B cell (primary cell): ENCODE measurements around the gene TLX2. TPM values are rescaled to one million over a fixed set of nuclear protein-coding genes. Genes with fewer than 3 reads are reported as not detected.

Experiments
- ATAC-seq: fragments of 200-7000 bp; cut with Tn5 transposase; one replicate; pipeline ENCODE4 v1.10.0; 2021; ENCODE audit warnings: low read depth, mild to moderate bottlenecking, moderate number of reproducible peaks, moderate library complexity
- CTCF ChIA-PET: fragments of 350-600 bp; sonication (Branson Sonifier 250); formaldehyde crosslinking; loops from one replicate; lab custom pipeline; 2021; ENCODE audit warnings: antibody characterized with exemption, inconsistent platforms; lab: Charles Lee
- POLR2A ChIA-PET: fragments of 350-600 bp; sonication (Branson Sonifier 250); formaldehyde crosslinking; loops from one replicate; lab custom pipeline; 2021; ENCODE audit warnings: antibody characterized with exemption; lab: Charles Lee
- DNase-seq: peaks from one replicate; pipeline ENCODE4 v3.0.0; 2013
- H2AFZ ChIP-seq: 2 replicates; pipeline ENCODE4 v1.6.1; 2012; ENCODE audit warnings: mild to moderate bottlenecking, low read depth, low read length; ENCODE audit not compliant: insufficient read depth, poor library complexity, severe bottlenecking
- H3K27ac ChIP-seq, 2 donors: 1 replicate in 1 of 2; 2 replicates in 1 of 2; pipeline ENCODE4 v1.5.1; 2012 to 2013; ENCODE audit warnings: low read length in 2 of 2, mild to moderate bottlenecking in 2 of 2, moderate library complexity in 1 of 2
- H3K27me3 ChIP-seq, 4 experiments: fragments of 200-600 bp in 1 of 4; sonication (generic) in 1 of 4; replicated peaks in 1 of 4; 1 replicate in 2 of 4; 2 replicates in 2 of 4; pipeline versions ENCODE4 v1.6.1 to v1.7.0; 2013 to 2016; ENCODE audit warnings: low read length in 3 of 4, mild to moderate bottlenecking in 2 of 4, mixed read lengths in 1 of 4, moderate library complexity in 1 of 4; ENCODE audit not compliant: insufficient read depth in 4 of 4, control insufficient read depth in 3 of 4; ENCODE audit errors: control extremely low read depth in 1 of 4
- H3K36me3 ChIP-seq, 2 experiments: replicated peaks in 1 of 2; 1 replicate in 1 of 2; 2 replicates in 1 of 2; pipeline versions ENCODE4 v1.6.1 to v1.7.1; 2013; ENCODE audit warnings: low read length in 1 of 2; ENCODE audit not compliant: insufficient read depth in 2 of 2, control insufficient read depth in 1 of 2; ENCODE audit errors: control extremely low read depth in 1 of 2, extremely low read depth in 1 of 2
- H3K4me1 ChIP-seq, 2 donors: fragments of 200-600 bp in 1 of 2; sonication (generic) in 1 of 2; 1 replicate in 1 of 2; 2 replicates in 1 of 2; pipeline versions ENCODE4 v1.5.1 to v1.6.1; 2013 to 2017; ENCODE audit warnings: low read length in 2 of 2; ENCODE audit not compliant: control insufficient read depth in 2 of 2, insufficient read depth in 2 of 2
- H3K4me2 ChIP-seq: replicated peaks from 2 replicates; pipeline ENCODE3; 2012; ENCODE audit warnings: mild to moderate bottlenecking, low read depth, low read length; ENCODE audit not compliant: poor library complexity, severe bottlenecking
- H3K4me3 ChIP-seq, 5 experiments: fragments of 200-600 bp in 1 of 5; sonication (generic) in 1 of 5; 1 replicate in 3 of 5; 2 replicates in 2 of 5; pipeline versions ENCODE4 v1.5.1 to v1.7.0; 2011 to 2016; ENCODE audit warnings: low read length in 4 of 5, mild to moderate bottlenecking in 4 of 5, low read depth in 2 of 5, control low read depth in 1 of 5, moderate library complexity in 1 of 5; ENCODE audit not compliant: insufficient read depth in 1 of 5; ENCODE audit errors: control extremely low read depth in 1 of 5, extremely low read depth in 1 of 5
- H3K79me2 ChIP-seq: fragments of 200-600 bp; sonication (generic); one replicate; pipeline ENCODE4 v1.6.0; 2016; ENCODE audit warnings: low read length; ENCODE audit not compliant: control insufficient read depth, insufficient read depth
- H3K9ac ChIP-seq: fragments of 200-600 bp; sonication (generic); 2 replicates; pipeline ENCODE4 v1.6.1; 2017; ENCODE audit warnings: mild to moderate bottlenecking, low read length, moderate library complexity
- H3K9me3 ChIP-seq, 3 donors: one replicate each; pipeline versions ENCODE4 v1.6.1 to v1.7.1; 2013; ENCODE audit warnings: low read length in 2 of 3; ENCODE audit not compliant: control insufficient read depth in 2 of 3, insufficient read depth in 1 of 3; ENCODE audit errors: control extremely low read depth in 1 of 3
- H4K20me1 ChIP-seq: 2 replicates; pipeline ENCODE4 v1.6.0; 2012; ENCODE audit warnings: mild to moderate bottlenecking, low read length; ENCODE audit not compliant: insufficient read depth, control insufficient read depth, poor library complexity, severe bottlenecking
- H3K27ac Mint-ChIP-seq: one replicate; pipeline ENCODE4 v1.8.0; 2021; ENCODE audit warnings: mixed read lengths
- H3K27me3 Mint-ChIP-seq: one replicate; pipeline ENCODE4 v1.8.0; 2021; ENCODE audit warnings: mixed read lengths
- H3K4me1 Mint-ChIP-seq: one replicate; pipeline ENCODE4 v1.8.0; 2021; ENCODE audit warnings: mixed read lengths
- H3K4me3 Mint-ChIP-seq: one replicate; pipeline ENCODE4 v1.8.0; 2021; ENCODE audit warnings: mixed read lengths
- H3K9me3 Mint-ChIP-seq: one replicate; pipeline ENCODE4 v1.8.0; 2022; ENCODE audit warnings: mixed read lengths; ENCODE audit not compliant: insufficient read depth
- EZH2 ChIP-seq: IDR thresholded peaks from 2 replicates; pipeline ENCODE4 v1.6.1; 2012; ENCODE audit warnings: borderline replicate concordance, low read depth, mild to moderate bottlenecking, moderate library complexity, low read length; ENCODE audit not compliant: insufficient read depth, poor library complexity, severe bottlenecking
- WGBS: methylation state at CpG from one replicate; pipeline ENCODE4 v1.1.5; 2013; ENCODE audit warnings: missing lambda C conversion rate; ENCODE audit not compliant: insufficient coverage; 5-methylcytosine and 5-hydroxymethylcytosine counted together
- intact Hi-C: fragments of 100-400 bp; cut with micrococcal nuclease; formaldehyde crosslinking; loops from one replicate; pipeline ENCODE4 v1.10.0; 2022
- polyA plus RNA-seq: library from polyadenylated mRNA; depleted of rRNA; stranded (reverse); fragments of >200 nt; gene quantifications from 2 replicates; pipeline ENCODE4 v1.2.3, GENCODE V29; 2012
- total RNA-seq, 2 donors: library from RNA; stranded (reverse); fragments of 120-200 nt in 1 of 2; gene quantifications; 1 replicate in 1 of 2; 2 replicates in 1 of 2; pipeline versions ENCODE4 v1.2.3 to v1.2.4, GENCODE V29; 2013 to 2022
- TF ChIP-seq, protein P1 (sequence below): fragments of 200-600 bp; IDR thresholded peaks from one replicate; pipeline ENCODE4 v1.8.0; 2022; ENCODE audit warnings: antibody characterized with exemption, mild to moderate bottlenecking

Gene TLX2
- total and polyA plus RNA-seq, 2 donors (not counting 1 experiment from before 2014, with no cell fraction given), result 0.06 TPM; not detected in 1

DNA sequence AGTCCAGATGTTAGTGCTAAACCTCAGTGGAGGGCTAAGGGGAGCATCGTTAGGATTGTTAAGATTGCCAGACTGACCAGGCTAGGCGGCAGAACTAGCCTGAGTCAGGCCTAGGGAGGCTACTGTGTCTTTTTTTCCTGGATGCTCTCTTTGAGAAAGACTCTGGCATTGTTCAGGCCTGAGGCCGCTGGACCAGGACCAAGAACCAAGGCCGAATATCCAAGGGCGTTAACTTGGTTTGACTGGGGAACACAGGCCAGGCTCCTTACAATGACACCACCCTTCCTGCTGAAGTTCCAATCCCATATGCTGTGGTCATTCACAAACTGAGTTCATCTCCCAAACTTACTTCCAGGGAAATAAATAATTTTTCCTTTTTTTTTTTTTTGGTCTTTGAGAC is 26.0 kb downstream of the TLX2 start:
- Mint-ChIP-seq H3K9me3 (no peaks in the 10 kb centered on the region), H3K27ac (no peak overlapping the region)
- POLR2A ChIA-PET, result interaction anchor here (1.5 kb wide), 1 partner anchor 82 kb away, joined by 3 read pairs; the partner anchor contains the start of gene WBP1

DNA sequence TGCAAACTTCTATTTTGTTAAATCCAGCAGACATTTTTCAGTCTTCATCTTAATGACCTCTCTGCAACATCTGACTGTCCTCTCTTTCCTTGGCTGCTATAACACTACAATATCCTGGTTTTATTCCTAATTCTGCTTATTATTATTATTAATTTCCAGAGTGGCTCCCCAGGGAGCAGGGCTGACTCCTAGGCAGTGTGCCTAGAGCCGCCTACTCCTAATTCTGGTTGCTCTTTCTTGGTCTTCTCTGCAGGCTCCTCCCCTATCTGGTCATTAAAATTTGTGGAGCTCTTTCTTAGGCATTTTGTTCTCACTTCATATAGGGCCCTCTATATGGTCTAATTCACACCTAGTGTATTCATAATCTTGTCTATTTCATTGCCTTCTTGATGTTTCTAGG is 28.7 kb downstream of the TLX2 start:
- ATAC-seq (no peak), DNase-seq (no peak)
- H3K36me3 ChIP-seq, result no peaks in the 10 kb centered on the region
- intact Hi-C loops, result no loop called here
- CTCF ChIA-PET, result interaction anchor here (0.7 to 3.8 kb wide), 3 partner anchors 30 to 862 kb away, joined by 4 to 22 read pairs (median 4); no protein-coding TSS in a partner anchor
- peaks cover 19 to 25% of the 10 kb centered on the region in 2 donors for H3K4me1 ChIP-seq
- no peaks in the 10 kb centered on the region for H4K20me1 ChIP-seq
- no CpG with 5 or more reads among the region's 1 CpG for WGBS
- H3K27me3 ChIP-seq, result peaks cover 0 to 9% (median 5%) of the 10 kb centered on the region in 4 experiments
- H3K9ac ChIP-seq, result no peak overlapping the region
- H3K79me2 ChIP-seq, result no peaks in the 10 kb centered on the region
- peaks cover 7% of the 10 kb centered on the region for H3K27me3 Mint-ChIP-seq
- H3K4me2 ChIP-seq, result no peak overlapping the region
- POLR2A ChIA-PET, result interaction anchor here (0.7 kb wide), 1 partner anchor 35 kb away, joined by 5 read pairs; no protein-coding TSS in a partner anchor
- no peak overlapping the region for H3K27ac Mint-ChIP-seq
- H3K4me3 ChIP-seq, result no peak overlapping the region
- no peak overlapping the region for H3K4me3 Mint-ChIP-seq
- H3K27ac ChIP-seq, result no peak overlapping the region
- no peaks in the 10 kb centered on the region for H3K9me3 Mint-ChIP-seq
- H3K9me3 ChIP-seq, result no peaks in the 10 kb centered on the region
- H3K4me1 Mint-ChIP-seq, result peaks cover 21% of the 10 kb centered on the region
- TF ChIP-seq, protein P1, sequence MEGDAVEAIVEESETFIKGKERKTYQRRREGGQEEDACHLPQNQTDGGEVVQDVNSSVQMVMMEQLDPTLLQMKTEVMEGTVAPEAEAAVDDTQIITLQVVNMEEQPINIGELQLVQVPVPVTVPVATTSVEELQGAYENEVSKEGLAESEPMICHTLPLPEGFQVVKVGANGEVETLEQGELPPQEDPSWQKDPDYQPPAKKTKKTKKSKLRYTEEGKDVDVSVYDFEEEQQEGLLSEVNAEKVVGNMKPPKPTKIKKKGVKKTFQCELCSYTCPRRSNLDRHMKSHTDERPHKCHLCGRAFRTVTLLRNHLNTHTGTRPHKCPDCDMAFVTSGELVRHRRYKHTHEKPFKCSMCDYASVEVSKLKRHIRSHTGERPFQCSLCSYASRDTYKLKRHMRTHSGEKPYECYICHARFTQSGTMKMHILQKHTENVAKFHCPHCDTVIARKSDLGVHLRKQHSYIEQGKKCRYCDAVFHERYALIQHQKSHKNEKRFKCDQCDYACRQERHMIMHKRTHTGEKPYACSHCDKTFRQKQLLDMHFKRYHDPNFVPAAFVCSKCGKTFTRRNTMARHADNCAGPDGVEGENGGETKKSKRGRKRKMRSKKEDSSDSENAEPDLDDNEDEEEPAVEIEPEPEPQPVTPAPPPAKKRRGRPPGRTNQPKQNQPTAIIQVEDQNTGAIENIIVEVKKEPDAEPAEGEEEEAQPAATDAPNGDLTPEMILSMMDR, result no peak
- TF ChIP-seq EZH2, result no peak
- H2AFZ ChIP-seq, result no peak overlapping the region

More for the DNA sequence above, 26.0 kb downstream of the TLX2 start:
- CTCF ChIA-PET, result interaction anchor here (1.4 to 3.0 kb wide), 4 partner anchors 8 to 291 kb away, joined by 3 to 11 read pairs (median 6); partner anchors contain the start of genes CCDC142 and TTC31
- no peak for TF ChIP-seq EZH2
- TF ChIP-seq, protein P1, result no peak
- H3K79me2 ChIP-seq, result no peaks in the 10 kb centered on the region
- no peak overlapping the region for H3K27ac ChIP-seq
- DNase-seq (no peak), ATAC-seq (no peak)
- intact Hi-C loops, result no loop called here
- 100% methylated on average over 5 of the region's 5 CpGs for WGBS
- no peaks in the 10 kb centered on the region for H3K9me3 ChIP-seq
- no peaks in the 10 kb centered on the region for H3K27me3 Mint-ChIP-seq
- H3K9ac ChIP-seq, result no peak overlapping the region
- no peak overlapping the region for H3K4me3 ChIP-seq
- H3K36me3 ChIP-seq, result no peaks in the 10 kb centered on the region
- H3K4me1 Mint-ChIP-seq, result peaks cover 29% of the 10 kb centered on the region
- H2AFZ ChIP-seq, result no peak overlapping the region
- H3K4me1 ChIP-seq, result peaks cover 18 to 29% of the 10 kb centered on the region in 2 donors
- no peak overlapping the region for H3K4me3 Mint-ChIP-seq
- no peaks in the 10 kb centered on the region for H4K20me1 ChIP-seq
- no peaks in the 10 kb centered on the region for H3K27me3 ChIP-seq
- peak overlapping the region; percentile 86 for H3K4me2 ChIP-seq
